AG04450 (cell line): ENCODE data around the gene FLNB. TPM values are rescaled to one million over a fixed set of nuclear protein-coding genes. Genes with fewer than 3 reads are reported as not detected.

Source experiments
- CTCF ChIA-PET: fragments of 300-600, 350-600 bp; formaldehyde crosslinking; extraction: SDS; loops from one replicate; lab custom pipeline; 2022; ENCODE audit warnings: antibody characterized with exemption, inconsistent platforms; lab: Charles Lee
- POLR2A ChIA-PET: fragments of 350-600 bp; formaldehyde crosslinking; extraction: SDS; loops from one replicate; lab custom pipeline; 2021; ENCODE audit warnings: antibody characterized with exemption, inconsistent platforms; lab: Yijun Ruan, JAX
- DNase-seq: peaks from one replicate; pipeline ENCODE4 v3.0.0-alpha.2; 2011; ENCODE audit warnings: low read depth, low spot score
- H3K27ac ChIP-seq: one replicate; pipeline ENCODE4 v1.5.1; 2012; ENCODE audit warnings: low read depth, low read length, control low read depth
- H3K27me3 ChIP-seq: one replicate; pipeline ENCODE4 v1.6.0; 2012; ENCODE audit warnings: low read length; ENCODE audit not compliant: control insufficient read depth, insufficient read depth
- H3K4me3 ChIP-seq: 2 replicates; pipeline ENCODE4 v1.5.1; 2011; ENCODE audit warnings: mild to moderate bottlenecking, low read depth, low read length, control low read depth
- H3K9me3 ChIP-seq: 2 replicates; pipeline ENCODE4 v1.5.1; 2012; ENCODE audit warnings: low read length; ENCODE audit not compliant: control insufficient read depth, insufficient read depth
- polyA plus RNA-seq: library from polyadenylated mRNA; depleted of rRNA; stranded (reverse); fragments of >200 nt; gene quantifications from 2 replicates; pipeline ENCODE4 v1.2.3, GENCODE V29; 2011
- TF ChIP-seq, protein P1 (sequence below): IDR thresholded peaks from 2 replicates; pipeline ENCODE4 v1.5.1; 2011; ENCODE audit warnings: low read depth, low read length, control low read depth, inconsistent platforms

FLNB gene
- polyA plus RNA-seq, 1 experiment = 89.6 TPM

GRCh38 chr3:57960174-57960505 is 48.1 kb upstream of the FLNB start:
- H3K9me3 ChIP-seq = no peaks in the 10 kb centered on the region; the same call in 1 of the 2 replicates
- POLR2A ChIA-PET = no interaction called here
- no peak overlapping the region for H3K4me3 ChIP-seq
- TF ChIP-seq, protein P1, sequence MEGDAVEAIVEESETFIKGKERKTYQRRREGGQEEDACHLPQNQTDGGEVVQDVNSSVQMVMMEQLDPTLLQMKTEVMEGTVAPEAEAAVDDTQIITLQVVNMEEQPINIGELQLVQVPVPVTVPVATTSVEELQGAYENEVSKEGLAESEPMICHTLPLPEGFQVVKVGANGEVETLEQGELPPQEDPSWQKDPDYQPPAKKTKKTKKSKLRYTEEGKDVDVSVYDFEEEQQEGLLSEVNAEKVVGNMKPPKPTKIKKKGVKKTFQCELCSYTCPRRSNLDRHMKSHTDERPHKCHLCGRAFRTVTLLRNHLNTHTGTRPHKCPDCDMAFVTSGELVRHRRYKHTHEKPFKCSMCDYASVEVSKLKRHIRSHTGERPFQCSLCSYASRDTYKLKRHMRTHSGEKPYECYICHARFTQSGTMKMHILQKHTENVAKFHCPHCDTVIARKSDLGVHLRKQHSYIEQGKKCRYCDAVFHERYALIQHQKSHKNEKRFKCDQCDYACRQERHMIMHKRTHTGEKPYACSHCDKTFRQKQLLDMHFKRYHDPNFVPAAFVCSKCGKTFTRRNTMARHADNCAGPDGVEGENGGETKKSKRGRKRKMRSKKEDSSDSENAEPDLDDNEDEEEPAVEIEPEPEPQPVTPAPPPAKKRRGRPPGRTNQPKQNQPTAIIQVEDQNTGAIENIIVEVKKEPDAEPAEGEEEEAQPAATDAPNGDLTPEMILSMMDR = no peak
- CTCF ChIA-PET = no interaction called here
- H3K27me3 ChIP-seq = no peaks in the 10 kb centered on the region
- no peak for DNase-seq
- H3K27ac ChIP-seq = no peak overlapping the region

DNA sequence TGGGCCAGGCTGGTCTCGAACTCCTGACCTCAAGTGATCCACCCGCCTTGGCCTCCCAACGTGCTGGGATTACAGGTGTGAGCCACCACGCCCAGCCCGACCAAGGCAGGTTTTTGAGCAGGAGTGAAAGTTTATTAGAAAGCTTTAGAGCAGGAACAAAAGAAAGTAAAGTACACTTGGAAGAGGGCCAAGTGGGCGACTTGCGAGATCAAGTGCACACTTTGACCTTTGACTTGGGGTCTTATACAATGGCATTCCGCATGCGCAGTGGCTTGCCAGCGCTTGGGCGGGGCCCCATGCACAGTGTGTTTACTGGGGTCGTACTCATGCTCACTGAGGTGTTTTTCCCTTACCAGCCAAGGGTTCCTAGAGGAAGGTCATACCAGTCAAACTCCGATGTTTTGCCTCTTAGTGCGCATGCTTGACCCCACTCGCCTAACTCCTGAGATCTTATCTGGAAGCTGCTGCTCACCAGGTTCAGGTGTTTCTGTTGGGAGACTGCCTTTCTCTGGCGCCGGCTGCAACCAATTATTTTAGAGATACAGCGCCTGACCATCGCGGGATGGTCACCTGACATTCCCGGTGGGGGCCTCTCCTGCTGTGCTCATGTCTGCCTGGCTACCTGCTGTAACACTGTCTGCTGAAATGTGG is 46.9 kb upstream of the FLNB start:
- H3K27ac ChIP-seq = peak overlapping the region; percentile 2
- H3K4me3 ChIP-seq = no peak overlapping the region
- H3K9me3 ChIP-seq = no peaks in the 10 kb centered on the region; the same call in 1 of the 2 replicates
- TF ChIP-seq, protein P1 = no peak
- H3K27me3 ChIP-seq = no peaks in the 10 kb centered on the region
- no peak for DNase-seq
- ChIA-PET CTCF (interaction anchor here (1.1 to 1.8 kb wide), 3 partner anchors 9 to 255 kb away, joined by 3 to 14 read pairs (median 5); partner anchors contain the start of gene FLNB), POLR2A (interaction anchor here (0.6 to 1.1 kb wide), 2 partner anchors 15 to 216 kb away, joined by 3 to 5 read pairs; no protein-coding TSS in a partner anchor)

GRCh38 chr3:57961828-57962447 is 46.3 kb upstream of the FLNB start:
- H3K27me3 ChIP-seq = no peaks in the 10 kb centered on the region
- CTCF ChIA-PET = interaction anchor here (0.6 to 1.8 kb wide), 20 partner anchors 9 to 344 kb away, joined by 3 to 14 read pairs (median 3); partner anchors contain the start of genes FLNB, HTD2 and RPP14
- peak overlapping the region; percentile 2 for H3K27ac ChIP-seq
- DNase-seq = no peak
- POLR2A ChIA-PET = interaction anchor here (0.6 to 1.1 kb wide), 2 partner anchors 15 to 215 kb away, joined by 3 to 5 read pairs; no protein-coding TSS in a partner anchor
- no peak overlapping the region for H3K4me3 ChIP-seq
- H3K9me3 ChIP-seq = no peaks in the 10 kb centered on the region; the same call in 1 of the 2 replicates
- TF ChIP-seq, protein P1 = peak; percentile 48

DNA sequence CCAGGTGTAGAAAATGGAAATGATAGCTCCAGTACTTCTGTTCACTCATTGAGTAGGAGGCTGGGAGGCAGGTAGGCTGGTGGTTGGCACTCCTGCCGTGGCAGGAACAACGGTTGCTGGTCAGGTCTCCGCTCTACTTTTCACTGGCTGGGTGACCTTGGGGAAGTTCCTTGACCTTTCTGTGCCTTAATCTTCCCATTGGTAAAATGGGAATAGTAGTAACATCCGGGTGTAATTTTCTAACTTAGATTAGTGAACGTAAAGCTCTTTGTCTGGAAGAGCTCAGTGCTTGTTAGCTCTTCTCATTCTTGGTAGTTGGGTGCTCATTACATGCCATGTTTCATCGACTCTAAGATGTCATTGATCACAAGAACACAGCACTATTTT is 45.8 kb upstream of the FLNB start:
- POLR2A ChIA-PET = interaction anchor here (1.1 kb wide), 1 partner anchor 16 kb away, joined by 3 read pairs; no protein-coding TSS in a partner anchor
- CTCF ChIA-PET = interaction anchor here (0.6 to 1.8 kb wide), 19 partner anchors 8 to 344 kb away, joined by 3 to 14 read pairs (median 3); partner anchors contain the start of genes FLNB, HTD2 and RPP14
- Histone ChIP-seq H3K9me3 (no peaks in the 10 kb centered on the region; the same call in 1 of the 2 replicates), H3K4me3 (no peak overlapping the region), H3K27me3 (no peaks in the 10 kb centered on the region), H3K27ac (no peak overlapping the region)
- DNase-seq = no peak
- TF ChIP-seq, protein P1 = no peak
